MCF 10A (cell line): Measurements from ENCODE around the gene KCNJ18. TPM values are rescaled to one million over a fixed set of nuclear protein-coding genes. Genes with fewer than 3 reads are reported as not detected.
"Not testable (repeated sequence)": the region's sequence is repeated elsewhere in the genome, so short reads cannot be mapped to it uniquely, and the experiment has no call there.

Experiments used
- BruUV-seq: library from RNA; stranded (reverse); fragments of 400-500 nt; replicated peaks from 2 replicates; lab custom pipeline; 2021; lab: Mats Ljungman, UMichigan
- CTCF ChIA-PET: fragments of 300-600 bp; sonication (Branson Sonifier 250); formaldehyde crosslinking; extraction: SDS; loops from one replicate; lab custom pipeline; 2021; ENCODE audit warnings: antibody characterized with exemption, inconsistent platforms; lab: Yijun Ruan, JAX
- POLR2A ChIA-PET: fragments of 300-600, 350-650 bp; sonication (Branson Sonifier 250); formaldehyde crosslinking; extraction: SDS; loops from one replicate; lab custom pipeline; 2020; ENCODE audit warnings: antibody characterized with exemption, inconsistent platforms; lab: Yijun Ruan, JAX
- DNase-seq: peaks from one replicate; pipeline ENCODE4 v3.0.0-alpha.2; 2018; ENCODE audit not compliant: unreplicated experiment
- H3K27ac Mint-ChIP-seq: one replicate; pipeline ENCODE4 v1.8.0; 2022; ENCODE audit warnings: mild to moderate bottlenecking, low read depth, mixed read lengths; ENCODE audit not compliant: unreplicated experiment
- H3K27me3 Mint-ChIP-seq: one replicate; pipeline ENCODE4 v1.8.0; 2022; ENCODE audit warnings: mixed read lengths; ENCODE audit not compliant: insufficient read depth, unreplicated experiment
- H3K36me3 Mint-ChIP-seq: one replicate; pipeline ENCODE4 v1.8.0; 2022; ENCODE audit warnings: mild to moderate bottlenecking, moderate library complexity, mixed read lengths; ENCODE audit not compliant: insufficient read depth, unreplicated experiment
- H3K4me1 Mint-ChIP-seq: one replicate; pipeline ENCODE4 v1.8.0; 2022; ENCODE audit warnings: mixed read lengths; ENCODE audit not compliant: insufficient read depth, unreplicated experiment
- H3K4me3 Mint-ChIP-seq: one replicate; pipeline ENCODE4 v1.8.0; 2022; ENCODE audit warnings: mild to moderate bottlenecking, moderate library complexity, mixed read lengths; ENCODE audit not compliant: unreplicated experiment
- H3K9me3 Mint-ChIP-seq: one replicate; pipeline ENCODE4 v1.8.0; 2022; ENCODE audit warnings: mixed read lengths; ENCODE audit not compliant: unreplicated experiment
- intact Hi-C: fragments of 100-400 bp; cut with micrococcal nuclease; formaldehyde crosslinking; loops from 2 replicates; pipeline ENCODE4 v1.14.1; 2022
- total RNA-seq: library from RNA; stranded (reverse); gene quantifications from 2 replicates; pipeline ENCODE4 v1.2.3, GENCODE V29; 2022
- TF ChIP-seq, protein P1 (sequence below): fragments of 200-600 bp; IDR thresholded peaks from one replicate; pipeline ENCODE4 v1.8.0; 2022; ENCODE audit warnings: antibody characterized with exemption, mild to moderate bottlenecking; ENCODE audit not compliant: unreplicated experiment

Gene KCNJ18
- total RNA-seq, 1 experiment from 2014 or later, result not detected

DNA sequence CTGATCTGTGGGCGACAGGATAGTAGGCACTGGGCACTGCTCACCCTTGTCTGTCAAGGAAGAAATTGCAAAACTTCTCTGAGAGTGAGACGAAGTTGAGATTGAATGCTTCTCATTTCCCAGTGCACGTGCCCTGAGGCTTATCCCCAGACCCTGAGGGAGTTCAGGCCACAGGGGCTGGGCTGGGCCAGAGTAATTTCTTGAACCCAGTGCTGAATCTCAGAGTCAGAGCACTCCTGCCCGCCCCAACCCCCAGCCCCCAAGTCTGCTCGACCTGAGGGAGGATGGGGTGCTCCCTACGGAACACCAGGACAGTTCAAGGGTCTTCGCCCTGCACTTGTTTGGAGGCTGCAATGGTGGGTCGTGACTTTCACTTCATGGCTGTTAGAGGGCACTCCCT is 17.7 kb downstream of the KCNJ18 start:
- BruUV-seq, CTCF ChIA-PET, DNase-seq, POLR2A ChIA-PET, H3K36me3 Mint-ChIP-seq, H3K27me3 Mint-ChIP-seq, H3K4me3 Mint-ChIP-seq, intact Hi-C loops, H3K27ac Mint-ChIP-seq, H3K4me1 Mint-ChIP-seq: not testable (repeated sequence)
- peaks cover 27% of the 10 kb centered on the region for H3K9me3 Mint-ChIP-seq

DNA sequence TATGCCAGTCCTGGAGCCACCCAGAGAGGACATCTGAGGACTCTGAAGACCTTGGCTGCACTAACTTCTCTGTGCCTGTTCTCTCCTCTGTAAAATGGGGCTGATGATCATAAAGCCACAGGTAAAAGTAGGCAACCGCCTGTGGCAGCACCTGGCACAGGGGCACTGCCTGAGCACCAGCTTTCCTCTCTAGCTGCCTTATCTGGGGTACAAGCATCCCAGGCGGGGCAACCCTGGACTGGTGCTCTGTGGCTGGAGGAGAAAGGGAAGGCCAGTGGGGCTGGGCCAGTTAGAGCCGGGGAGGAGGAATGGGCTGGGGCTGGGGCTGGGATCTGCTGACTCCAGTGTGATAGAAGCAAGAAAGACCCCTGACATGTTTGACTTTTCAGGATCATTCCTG is 18.2 kb downstream of the KCNJ18 start:
- H3K27me3 Mint-ChIP-seq, BruUV-seq, intact Hi-C loops, DNase-seq, CTCF ChIA-PET, H3K4me1 Mint-ChIP-seq, H3K27ac Mint-ChIP-seq, H3K36me3 Mint-ChIP-seq, POLR2A ChIA-PET, H3K4me3 Mint-ChIP-seq: not testable (repeated sequence)
- H3K9me3 Mint-ChIP-seq, result peaks cover 22% of the 10 kb centered on the region

DNA sequence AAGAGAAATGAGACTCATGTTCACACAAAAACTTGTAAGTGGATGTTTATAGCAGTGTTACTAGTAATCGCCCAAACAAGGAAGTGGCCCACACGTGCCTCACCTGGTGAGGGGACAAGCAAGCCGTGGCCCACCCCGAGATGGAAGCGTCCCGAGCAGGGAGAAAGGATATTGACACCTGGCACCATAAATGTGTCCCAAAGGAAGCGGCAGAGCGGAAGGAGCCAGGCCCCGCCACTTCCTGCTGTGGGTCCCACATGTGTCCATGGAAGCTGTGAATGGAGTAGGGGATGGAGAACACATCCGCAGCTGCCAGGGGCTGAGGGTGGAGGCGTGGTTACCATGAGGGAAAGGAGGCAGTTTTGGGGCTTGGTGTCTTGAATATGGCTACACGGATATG is 18.9 kb downstream of the KCNJ18 start:
- no peaks in the 10 kb centered on the region for H3K4me1 Mint-ChIP-seq
- intact Hi-C loops, result no loop called here
- DNase-seq, result no peak
- H3K27me3 Mint-ChIP-seq, result no peaks in the 10 kb centered on the region
- BruUV-seq, result no TSS peak
- peaks cover 21% of the 10 kb centered on the region for H3K9me3 Mint-ChIP-seq
- ChIA-PET POLR2A (no interaction called here), CTCF (no interaction called here)
- TF ChIP-seq, protein P1, sequence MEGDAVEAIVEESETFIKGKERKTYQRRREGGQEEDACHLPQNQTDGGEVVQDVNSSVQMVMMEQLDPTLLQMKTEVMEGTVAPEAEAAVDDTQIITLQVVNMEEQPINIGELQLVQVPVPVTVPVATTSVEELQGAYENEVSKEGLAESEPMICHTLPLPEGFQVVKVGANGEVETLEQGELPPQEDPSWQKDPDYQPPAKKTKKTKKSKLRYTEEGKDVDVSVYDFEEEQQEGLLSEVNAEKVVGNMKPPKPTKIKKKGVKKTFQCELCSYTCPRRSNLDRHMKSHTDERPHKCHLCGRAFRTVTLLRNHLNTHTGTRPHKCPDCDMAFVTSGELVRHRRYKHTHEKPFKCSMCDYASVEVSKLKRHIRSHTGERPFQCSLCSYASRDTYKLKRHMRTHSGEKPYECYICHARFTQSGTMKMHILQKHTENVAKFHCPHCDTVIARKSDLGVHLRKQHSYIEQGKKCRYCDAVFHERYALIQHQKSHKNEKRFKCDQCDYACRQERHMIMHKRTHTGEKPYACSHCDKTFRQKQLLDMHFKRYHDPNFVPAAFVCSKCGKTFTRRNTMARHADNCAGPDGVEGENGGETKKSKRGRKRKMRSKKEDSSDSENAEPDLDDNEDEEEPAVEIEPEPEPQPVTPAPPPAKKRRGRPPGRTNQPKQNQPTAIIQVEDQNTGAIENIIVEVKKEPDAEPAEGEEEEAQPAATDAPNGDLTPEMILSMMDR, result no peak
- H3K36me3 Mint-ChIP-seq, result peaks cover 8% of the 10 kb centered on the region
- no peak overlapping the region for H3K4me3 Mint-ChIP-seq
- no peak overlapping the region for H3K27ac Mint-ChIP-seq

DNA sequence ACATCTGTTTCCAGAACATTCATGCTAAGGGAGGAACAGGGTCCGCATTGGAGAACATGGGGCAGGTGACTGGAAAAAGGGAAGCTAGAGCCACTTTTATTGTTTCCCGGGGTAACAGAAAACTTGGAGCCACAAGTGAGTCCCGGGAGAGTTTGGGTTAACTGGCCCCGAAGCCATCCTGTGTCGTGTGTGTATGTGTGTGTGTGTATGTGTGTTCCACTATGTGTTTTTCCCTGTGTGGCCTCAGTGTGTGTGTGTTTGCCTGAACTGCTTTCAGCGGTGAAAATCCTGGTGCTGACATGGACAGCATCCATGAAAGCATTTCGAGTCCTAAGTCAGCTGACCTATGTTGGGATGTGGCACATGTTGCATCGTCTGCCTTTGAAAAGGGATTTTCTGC is 20.7 kb downstream of the KCNJ18 start:
- BruUV-seq, H3K36me3 Mint-ChIP-seq, intact Hi-C loops, POLR2A ChIA-PET, H3K4me3 Mint-ChIP-seq, DNase-seq, H3K27ac Mint-ChIP-seq, CTCF ChIA-PET, H3K4me1 Mint-ChIP-seq, H3K27me3 Mint-ChIP-seq: not testable (repeated sequence)
- peaks cover 15% of the 10 kb centered on the region for H3K9me3 Mint-ChIP-seq

DNA sequence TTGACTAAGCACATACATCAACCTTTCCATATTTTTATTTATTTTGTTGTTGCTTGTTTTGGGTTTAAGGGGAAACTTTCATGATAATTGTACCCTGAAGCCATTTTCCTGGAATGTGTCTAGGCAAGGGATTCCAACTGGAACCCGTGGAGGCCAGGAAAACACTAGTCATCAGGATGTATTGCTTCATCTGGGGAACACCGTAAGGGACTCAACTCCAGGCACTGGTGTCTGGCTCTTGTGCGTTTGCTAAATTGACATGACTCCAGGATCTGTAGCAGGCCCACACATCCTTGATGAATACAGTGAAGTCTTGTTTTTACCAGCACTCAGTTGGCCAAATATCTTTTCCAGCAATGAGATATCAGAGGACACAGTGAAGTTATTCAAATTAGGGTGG is 21.3 kb downstream of the KCNJ18 start:
- CTCF ChIA-PET, POLR2A ChIA-PET, H3K4me3 Mint-ChIP-seq, H3K27me3 Mint-ChIP-seq, intact Hi-C loops, H3K36me3 Mint-ChIP-seq, H3K27ac Mint-ChIP-seq, DNase-seq, H3K4me1 Mint-ChIP-seq, BruUV-seq: not testable (repeated sequence)
- H3K9me3 Mint-ChIP-seq, result peaks cover 14% of the 10 kb centered on the region

DNA sequence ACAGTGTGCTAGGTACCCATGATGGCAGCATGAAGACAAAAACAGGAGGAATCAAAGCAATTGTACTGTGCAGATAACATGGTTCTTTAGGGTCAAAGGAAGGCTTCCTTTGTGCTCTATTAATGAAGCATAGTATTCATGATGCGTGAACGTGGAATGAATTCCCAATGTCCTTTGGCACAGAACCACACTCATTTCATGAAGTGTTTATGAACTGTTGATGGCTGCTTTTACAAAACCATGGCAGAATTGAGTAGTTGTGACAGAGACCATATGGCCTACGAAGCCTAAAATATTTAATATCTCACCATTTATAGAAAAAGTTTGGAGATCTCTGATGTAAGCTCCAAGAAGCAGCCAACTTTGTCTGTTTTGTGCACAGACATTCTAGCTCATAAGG is 22.4 kb downstream of the KCNJ18 start:
- H3K27ac Mint-ChIP-seq, H3K36me3 Mint-ChIP-seq, BruUV-seq, DNase-seq, intact Hi-C loops, H3K4me3 Mint-ChIP-seq, H3K4me1 Mint-ChIP-seq, POLR2A ChIA-PET, H3K27me3 Mint-ChIP-seq, CTCF ChIA-PET: not testable (repeated sequence)
- peaks cover 14% of the 10 kb centered on the region for H3K9me3 Mint-ChIP-seq

DNA sequence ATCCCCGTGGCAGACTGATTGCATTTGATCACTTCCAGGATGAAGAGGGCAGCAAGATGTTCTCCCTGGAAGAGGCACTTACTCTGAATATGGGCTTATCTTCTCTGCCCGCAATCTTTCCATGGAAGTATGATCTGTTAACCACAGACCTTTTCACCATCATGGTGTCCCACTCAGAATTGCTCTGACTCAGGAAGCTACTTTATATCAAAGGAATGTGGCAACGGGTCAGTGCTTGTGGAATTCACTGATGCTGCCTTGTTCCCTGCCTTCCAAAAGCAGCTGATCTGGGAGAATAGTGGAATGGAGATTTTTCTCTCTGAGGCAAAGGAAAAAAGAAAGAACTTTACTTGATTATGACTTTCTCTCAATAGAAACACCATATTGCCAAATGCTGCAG is 23.6 kb downstream of the KCNJ18 start:
- H3K27ac Mint-ChIP-seq, DNase-seq, H3K36me3 Mint-ChIP-seq, BruUV-seq, H3K27me3 Mint-ChIP-seq, H3K4me1 Mint-ChIP-seq, POLR2A ChIA-PET, H3K4me3 Mint-ChIP-seq, CTCF ChIA-PET, intact Hi-C loops: not testable (repeated sequence)
- peaks cover 13% of the 10 kb centered on the region for H3K9me3 Mint-ChIP-seq

DNA sequence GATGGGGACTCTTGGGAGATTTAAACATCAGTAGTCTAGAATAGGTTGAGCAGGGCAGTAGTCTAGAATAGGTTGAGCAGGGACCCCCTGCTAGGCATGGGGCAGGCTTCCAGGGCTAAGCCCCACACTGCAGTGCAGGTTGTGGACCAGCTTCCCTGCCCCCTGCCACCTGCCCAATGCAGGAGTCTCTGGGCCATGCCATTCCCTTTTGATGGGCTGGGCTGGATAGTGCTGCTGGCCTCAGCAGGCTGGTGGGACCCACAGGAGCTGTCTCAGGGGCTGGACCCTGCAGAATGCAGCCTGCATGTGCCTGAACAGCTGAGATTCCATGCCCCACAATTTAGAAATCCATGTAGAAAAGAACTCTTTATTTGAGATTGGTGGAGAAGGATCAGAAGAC is 26.6 kb downstream of the KCNJ18 start:
- DNase-seq, result not testable (repeated sequence)

DNA sequence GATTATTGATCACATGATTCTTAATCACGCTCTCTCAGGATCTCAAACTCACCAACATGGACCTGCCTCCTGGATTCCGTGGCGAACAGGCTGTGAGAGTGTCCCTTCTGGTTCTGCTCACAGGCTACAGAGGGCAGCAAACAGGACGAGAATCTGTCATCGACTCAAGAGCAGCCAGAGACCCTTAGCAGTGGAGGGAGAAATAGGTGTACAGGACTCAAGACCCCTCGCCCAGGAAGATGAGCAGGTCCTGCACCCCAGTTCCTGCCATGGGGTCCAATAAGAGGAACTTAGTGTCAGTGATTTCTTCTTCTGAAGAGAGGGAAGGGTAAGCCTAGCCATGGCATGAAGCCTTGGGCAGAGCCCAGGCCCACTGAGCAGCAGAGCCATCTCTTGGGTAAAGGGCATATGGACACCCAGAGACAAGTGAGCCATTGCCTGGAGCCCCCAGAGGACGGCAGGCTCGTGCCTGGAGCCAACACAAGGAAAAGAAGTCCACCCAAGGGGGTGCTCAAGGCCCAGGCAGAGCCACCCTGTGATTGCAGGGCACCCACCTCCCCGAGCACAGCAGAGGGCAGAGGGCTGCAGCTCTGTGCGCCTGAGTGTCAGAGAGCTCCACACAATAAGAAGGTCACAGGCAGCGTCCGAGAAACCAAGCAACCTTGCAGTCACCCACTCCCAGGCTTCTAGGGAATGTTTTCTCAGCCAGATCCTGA is 27.3 kb downstream of the KCNJ18 start:
- H3K9me3 Mint-ChIP-seq, H3K27me3 Mint-ChIP-seq, intact Hi-C loops, H3K4me3 Mint-ChIP-seq, H3K27ac Mint-ChIP-seq, DNase-seq, H3K36me3 Mint-ChIP-seq, BruUV-seq, CTCF ChIA-PET, H3K4me1 Mint-ChIP-seq: not testable (repeated sequence)
- POLR2A ChIA-PET, result interaction anchor here (0.7 kb wide), 1 partner anchor 32 kb away, joined by 3 read pairs; no protein-coding TSS in a partner anchor

More for the DNA sequence above, 26.6 kb downstream of the KCNJ18 start:
- H3K4me3 Mint-ChIP-seq, H3K9me3 Mint-ChIP-seq, intact Hi-C loops, H3K27me3 Mint-ChIP-seq, POLR2A ChIA-PET, H3K36me3 Mint-ChIP-seq, H3K27ac Mint-ChIP-seq, BruUV-seq, H3K4me1 Mint-ChIP-seq, CTCF ChIA-PET: not testable (repeated sequence)
